C1 segment of cervical spinal cord (tissue), 14 donors: ENCODE data around the gene TSC2.
"Not testable (repeated sequence)": the region's sequence is repeated elsewhere in the genome, so short reads cannot be mapped to it uniquely, and the experiment has no call there.

Experiments
- DNase-seq, 14 donors: peaks; one replicate each; lab custom pipeline; 2025; lab: John Stamatoyannopoulos, UW

Gene TSC2

DNA sequence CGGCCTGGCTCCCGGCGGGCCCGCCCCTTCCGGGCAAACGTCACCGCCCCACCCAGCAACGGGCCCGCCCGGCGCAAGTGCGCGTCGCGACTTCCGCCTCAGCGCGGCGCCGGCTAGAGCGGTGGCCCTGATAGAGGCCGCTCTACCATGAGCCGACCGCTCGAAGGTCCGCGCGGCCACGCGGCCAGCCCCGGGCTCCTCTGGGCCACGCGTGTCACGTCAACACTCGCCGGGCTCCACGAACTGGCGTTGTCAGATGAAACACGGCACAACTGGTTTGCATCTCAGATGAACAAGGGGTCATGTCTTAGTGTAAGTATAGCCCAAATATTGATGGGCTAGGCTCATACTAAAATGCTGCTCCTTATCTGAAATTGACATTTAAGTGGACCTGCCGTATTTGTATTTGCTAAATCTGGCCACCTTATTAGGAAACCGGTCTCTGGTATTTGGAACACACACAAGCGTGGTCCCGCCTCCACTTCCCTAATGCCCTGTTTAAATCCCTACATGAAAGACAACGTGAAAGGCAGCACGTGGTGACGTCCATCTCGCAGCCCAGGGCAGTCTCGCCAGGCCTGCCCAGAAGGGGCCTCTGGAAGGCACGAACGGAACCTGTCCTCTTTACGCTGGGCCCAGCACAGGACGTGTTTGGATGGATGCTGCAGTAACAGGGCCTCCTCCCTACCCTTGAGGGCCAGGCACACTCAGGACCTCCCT lies 37.8 kb upstream of the TSC2 start, which contains the start of gene ZNF598:
Gene ZNF598, minus strand, starts transcription at position 31 of the 720 bp plus-strand sequence.
- peak in 13 of 14 donors; percentile 32 to 88 (median 68) for DNase-seq

DNA sequence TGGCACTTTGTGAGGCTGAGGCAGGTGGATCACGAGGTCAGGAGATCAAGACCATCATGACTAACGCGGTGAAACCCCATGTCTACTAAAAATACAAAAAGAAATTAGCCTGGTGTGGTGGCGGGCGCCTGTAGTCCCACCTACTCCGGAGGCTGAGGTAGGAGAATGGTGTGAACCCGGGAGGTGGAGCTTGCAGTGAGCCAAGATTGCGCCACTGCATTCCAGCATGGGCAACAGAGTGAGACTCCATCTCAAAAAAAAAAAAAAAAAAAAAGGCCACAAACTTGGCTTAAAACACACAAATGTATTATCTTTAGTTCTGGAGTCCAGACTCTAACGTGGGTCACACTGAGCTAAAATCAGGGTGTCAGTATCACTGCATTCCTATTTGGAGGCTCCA lies 36.1 kb upstream of the TSC2 start:
- not testable (repeated sequence) for DNase-seq

DNA sequence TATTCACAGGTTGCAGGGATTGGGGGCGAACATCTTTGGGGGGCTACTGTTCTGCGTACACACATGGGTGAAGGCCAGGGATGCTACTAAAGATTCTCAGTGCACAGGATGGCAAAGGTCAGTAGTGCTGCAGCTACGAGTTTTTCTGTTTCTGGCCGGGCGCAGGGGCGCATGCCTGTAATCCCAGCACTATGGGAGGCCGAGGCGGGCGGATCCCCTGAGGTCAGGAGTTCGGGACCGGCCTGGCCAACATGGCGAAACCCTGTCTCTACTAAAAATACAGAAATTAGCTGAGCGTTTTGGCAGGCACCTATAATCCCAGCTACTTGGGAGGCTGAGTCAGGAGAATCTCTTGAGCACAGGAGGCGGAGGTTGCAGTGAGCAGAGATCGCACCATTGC lies 34.3 kb upstream of the TSC2 start:
- DNase-seq, result no peak

- no peak for DNase-seq
Observed at GRCh38 chr16:2015117-2015946, 32.5 kb upstream of the TSC2 start.

DNA sequence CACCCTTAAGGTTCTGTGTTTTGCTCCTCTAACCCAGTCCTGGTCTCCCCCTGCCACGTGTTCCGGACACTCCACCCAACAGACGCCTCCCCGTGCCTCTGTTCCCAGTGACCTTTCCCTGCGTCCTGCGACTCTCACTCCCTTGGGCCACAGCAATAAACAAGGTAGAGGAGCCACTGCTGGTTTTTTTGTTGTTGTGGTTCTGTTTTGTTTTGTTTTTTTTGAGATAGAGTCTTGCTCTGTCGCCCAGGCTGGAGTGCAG lies 31.9 kb upstream of the TSC2 start:
- DNase-seq, result no peak

- DNase-seq, result no peak
Observed at GRCh38 chr16:2016407-2016922, 31.3 kb upstream of the TSC2 start.

DNA sequence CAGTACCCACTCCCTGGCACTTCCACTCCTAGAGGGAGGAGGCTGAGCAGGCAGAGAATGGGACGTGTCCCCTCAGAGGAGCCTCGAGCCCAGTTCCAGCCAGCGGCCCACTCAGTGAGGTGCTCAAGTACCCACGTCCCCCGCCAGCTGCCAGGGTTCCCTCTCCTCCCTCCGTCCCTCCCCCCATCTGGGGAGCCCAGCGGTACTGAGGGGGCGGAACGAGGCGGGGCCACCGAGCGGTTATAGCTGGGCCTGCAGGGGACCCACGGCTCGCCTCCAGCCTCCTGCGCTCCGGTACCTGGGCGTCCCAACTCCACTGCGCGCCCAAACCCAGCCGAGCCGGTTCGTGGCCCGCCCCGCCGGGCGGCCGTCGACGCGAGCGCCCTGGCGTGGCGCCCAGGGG lies 28.3 kb upstream of the TSC2 start, which contains the start of gene NPW:
Gene NPW, plus strand, starts transcription at position 268 of the 403 bp plus-strand sequence.
- no peak for DNase-seq

DNA sequence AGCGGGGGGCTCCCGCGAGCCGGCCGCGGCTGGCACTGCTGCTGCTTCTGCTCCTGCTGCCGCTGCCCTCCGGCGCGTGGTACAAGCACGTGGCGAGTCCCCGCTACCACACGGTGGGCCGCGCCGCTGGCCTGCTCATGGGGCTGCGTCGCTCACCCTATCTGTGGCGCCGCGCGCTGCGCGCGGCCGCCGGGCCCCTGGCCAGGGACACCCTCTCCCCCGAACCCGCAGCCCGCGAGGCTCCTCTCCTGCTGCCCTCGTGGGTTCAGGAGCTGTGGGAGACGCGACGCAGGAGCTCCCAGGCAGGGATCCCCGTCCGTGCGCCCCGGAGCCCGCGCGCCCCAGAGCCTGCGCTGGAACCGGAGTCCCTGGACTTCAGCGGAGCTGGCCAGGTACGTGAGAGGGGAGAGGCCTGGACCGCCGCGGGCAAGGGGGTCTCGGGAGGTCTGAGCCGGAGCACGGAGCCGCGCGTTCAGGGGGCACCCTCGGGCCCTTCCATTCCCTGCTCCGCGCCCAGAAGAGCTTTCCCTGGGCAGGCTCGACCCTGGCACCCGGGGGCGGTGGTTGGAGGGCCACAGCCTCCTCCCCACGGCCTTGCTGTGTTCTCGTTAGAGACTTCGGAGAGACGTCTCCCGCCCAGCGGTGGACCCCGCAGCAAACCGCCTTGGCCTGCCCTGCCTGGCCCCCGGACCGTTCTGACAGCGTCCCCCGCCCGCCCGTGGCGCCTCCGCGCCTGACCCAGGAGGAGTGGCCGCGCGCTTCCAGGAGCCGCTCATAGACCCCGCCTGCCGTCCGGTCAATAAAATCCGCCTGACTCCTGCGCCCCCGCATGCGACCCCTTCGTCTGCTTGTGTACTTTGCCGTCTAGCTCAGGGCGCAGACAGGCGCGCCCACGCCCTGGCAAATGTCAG lies 27.6 kb upstream of the TSC2 start:
- DNase-seq, result no peak

DNA sequence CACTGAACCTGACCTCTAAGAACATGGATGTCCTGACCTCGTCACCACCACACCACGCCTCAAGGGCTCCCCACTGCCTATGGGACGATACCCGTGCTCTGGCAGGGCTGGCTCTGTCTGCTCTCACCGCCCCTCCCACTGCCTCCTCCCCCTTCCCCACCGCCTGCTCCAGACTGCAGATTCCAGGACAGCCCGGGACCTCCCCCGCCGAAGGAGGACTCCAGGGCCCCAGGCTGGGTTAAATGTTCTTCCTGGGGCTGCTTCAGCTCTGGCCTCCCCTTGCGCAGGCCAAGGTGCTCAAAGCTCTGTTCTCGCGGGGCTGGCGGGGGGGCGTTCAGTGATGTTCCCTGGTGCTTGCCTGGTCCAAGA lies 25.1 kb upstream of the TSC2 start:
- peak in 1 of 14 donors; percentile 52 for DNase-seq

DNA sequence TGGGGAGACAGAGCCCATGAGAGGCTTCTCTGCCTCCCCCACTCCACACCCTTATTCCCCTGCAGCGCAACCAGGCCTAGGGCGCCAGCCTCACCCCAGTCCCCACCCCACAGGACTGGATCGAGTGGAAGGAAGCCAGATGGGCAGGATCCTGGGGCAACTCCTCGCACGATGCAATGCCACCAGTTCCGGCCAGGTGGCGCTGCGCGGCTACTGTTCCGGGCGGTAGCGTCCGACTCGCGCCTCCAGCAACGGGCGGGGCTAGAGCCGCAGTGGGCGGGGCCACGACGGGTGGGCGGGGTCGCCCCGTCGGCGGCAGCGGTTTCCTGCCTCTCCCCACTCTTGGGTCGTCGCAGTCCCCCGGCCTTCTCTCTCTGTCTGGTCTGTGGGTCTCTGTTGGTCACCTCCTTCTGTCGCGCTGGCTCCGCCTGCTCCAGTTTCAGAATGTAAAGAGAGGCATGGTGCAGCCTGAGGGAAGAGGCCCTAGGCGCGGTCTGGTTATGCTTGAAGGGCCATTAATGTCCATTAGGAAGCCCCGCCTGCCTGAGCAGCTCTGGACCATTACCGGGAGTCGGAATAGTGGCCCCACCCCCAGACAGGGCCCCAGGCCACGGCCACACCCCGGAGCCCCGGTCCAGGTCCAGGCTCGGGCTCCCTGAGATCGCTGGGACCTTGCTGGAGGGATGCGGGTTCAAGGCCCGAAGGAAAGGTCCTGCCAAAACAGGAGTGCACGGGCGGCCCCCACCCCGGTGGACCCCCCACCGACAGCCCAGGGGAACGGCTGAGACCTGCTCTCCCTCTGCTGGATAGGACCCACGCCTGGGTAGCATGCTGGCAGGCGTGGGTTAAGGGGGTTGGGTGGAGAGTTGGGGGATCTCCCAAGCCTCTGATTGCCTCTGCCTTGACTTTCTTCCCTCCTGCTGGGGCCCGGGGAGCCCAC lies 24.4 kb upstream of the TSC2 start:
- peak; percentile 41 to 94 (median 84) for DNase-seq

DNA sequence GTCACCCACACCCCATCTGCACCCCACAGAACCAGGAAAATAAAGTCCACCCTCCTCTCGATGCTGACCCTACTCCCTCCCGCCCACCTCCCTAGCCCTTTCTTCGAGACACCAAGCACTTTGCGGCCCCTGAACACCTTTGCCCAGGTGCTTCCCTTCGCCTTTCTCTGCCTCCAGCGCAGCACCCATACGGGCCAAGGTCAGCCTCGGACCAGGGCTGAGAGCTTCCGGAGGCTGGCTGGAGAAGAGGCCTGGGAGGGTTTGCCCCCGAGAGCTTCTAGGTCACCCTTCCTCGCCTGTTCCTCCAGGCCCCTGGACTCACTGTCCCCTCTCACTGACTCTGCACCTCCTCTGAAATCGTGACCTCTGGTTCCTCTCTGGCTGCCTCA lies 23.8 kb upstream of the TSC2 start:
- DNase-seq, result no peak

DNA sequence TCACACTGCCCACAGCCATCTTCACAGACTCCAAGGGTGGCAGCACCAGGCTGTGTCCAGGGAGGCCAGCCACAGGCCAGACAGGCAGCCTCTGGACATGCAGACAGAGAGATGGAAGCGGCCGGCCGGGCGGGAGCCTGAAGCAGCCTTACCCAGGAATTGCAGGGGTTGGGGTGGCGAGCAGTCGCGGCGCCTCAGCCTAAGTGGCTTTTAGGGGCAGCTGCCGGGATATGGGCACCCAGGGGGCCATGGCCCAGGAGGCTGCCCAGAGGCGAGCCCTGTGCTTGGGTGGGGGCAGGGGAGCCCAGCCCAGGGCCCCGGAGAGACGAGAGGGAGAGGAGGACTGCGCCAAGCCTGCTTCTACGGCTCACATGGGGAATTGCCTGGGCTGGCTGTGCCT lies 22.5 kb upstream of the TSC2 start:
- DNase-seq, result no peak

GRCh38 chr16:2025878-2026460 lies 21.8 kb upstream of the TSC2 start:
- DNase-seq, result no peak

DNA sequence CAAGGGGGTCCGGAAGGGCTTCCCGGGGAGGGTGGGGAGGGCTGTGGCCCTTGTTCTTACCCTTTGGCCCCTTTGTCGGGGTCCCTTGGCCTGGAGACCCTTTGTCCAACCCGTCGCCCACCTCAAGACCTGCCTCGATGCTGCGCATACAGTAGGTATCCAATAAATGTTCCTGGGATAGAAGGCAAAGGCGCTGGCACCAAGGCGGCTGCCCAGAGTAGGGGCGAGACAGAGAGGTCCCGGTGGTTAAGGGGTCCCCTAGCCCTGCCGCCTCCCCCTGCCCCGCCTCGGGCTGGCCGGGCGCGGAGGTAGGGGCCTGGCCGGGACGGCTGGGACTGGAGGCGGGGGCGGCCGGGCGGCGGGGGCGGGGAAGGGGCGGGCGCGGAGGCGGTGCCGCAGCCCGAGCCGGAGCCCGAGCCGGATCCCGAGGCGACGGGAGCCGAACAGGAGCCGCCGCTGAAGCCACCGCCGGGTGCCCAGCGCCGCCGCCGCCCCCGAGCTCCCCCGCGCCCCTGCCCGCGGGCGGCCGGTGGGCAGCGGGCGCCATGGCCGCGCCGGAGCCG lies 21.2 kb upstream of the TSC2 start, which contains the start of gene NHERF2:
Gene NHERF2, plus strand, starts transcription at position 442 of the 563 bp plus-strand sequence. Its CDS starts 104 bp downstream, at position 546.
- peak in 2 of 14 donors; percentile 16 to 47 for DNase-seq

GRCh38 chr16:2027024-2028010 lies 20.5 kb upstream of the TSC2 start:
- peak in 1 of 14 donors; percentile 45 for DNase-seq

- DNase-seq, result no peak
Observed at GRCh38 chr16:2028146-2028545, 19.6 kb upstream of the TSC2 start.

DNA sequence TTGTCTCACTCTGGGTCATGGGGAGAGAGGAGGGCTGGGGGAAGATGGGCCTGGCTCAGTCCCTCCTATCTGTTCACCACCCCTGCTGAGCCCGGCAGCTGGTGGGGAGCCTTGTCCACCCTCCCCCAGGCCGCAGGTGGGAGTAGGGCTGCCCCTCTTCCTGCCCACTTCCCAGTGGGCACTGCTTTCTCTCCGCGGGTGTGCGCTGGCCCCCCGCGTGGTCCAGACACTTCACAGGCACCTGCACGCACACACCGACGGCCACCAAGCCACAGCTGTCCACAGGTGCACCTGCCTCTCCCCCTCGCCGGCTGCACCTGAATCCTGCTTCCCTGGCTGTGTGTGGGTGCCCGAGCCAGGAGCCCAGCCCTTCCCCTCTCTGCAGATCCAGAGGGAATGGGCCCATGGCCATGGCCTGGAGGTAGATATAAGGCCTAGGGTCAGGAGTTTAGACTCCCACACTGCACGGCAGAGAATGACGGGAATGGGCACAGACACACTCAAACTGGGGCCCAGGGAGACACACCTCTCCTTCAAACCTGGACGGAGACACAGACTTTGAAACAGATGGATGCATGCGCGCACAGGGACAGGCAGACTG lies 19.1 kb upstream of the TSC2 start:
- no peak for DNase-seq

DNA sequence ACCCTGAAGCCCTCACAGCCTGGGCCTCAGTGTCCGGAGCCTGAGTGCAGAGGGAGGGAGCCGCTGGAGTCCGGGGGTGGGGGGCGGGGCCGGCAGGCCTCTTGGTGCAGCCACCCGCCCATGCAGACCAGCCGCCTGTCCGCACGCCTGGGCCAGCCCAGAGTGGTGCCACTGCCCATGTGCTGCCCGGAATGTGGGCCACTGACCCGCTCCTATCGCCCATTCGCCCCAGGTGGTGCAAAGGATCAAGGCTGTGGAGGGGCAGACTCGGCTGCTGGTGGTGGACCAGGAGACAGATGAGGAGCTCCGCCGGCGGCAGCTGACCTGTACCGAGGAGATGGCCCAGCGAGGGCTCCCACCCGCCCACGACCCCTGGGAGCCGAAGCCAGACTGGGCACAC lies 18.4 kb upstream of the TSC2 start:
- DNase-seq, result no peak
